GM12878 (cell line): ENCODE results near the gene ARFIP1. TPM values are rescaled to one million over a fixed set of nuclear protein-coding genes. Genes with fewer than 3 reads are reported as not detected.

Experiments used
- ATAC-seq: fragments of 200-7000 bp; cut with Tn5 transposase; 3 replicates; pipeline ENCODE4 v1.9.1; 2020; ENCODE audit warnings: mild to moderate bottlenecking, moderate library complexity
- BruUV-seq: library from RNA; stranded (reverse); fragments of 400-500 nt; replicated peaks from 2 replicates; lab custom pipeline; 2021; lab: Mats Ljungman, UMichigan
- CTCF ChIA-PET: fragments of 300-600 bp; sonication (Branson Sonifier 250); formaldehyde crosslinking; extraction: SDS; loops from one replicate; lab custom pipeline; 2021; ENCODE audit warnings: inconsistent platforms; lab: Yijun Ruan, JAX
- POLR2A ChIA-PET: fragments of 350-600 bp; formaldehyde crosslinking; extraction: SDS; loops from one replicate; lab custom pipeline; 2021; ENCODE audit warnings: inconsistent platforms; lab: Charles Lee
- RAD21 ChIA-PET: fragments of 300-600 bp; sonication (Branson Sonifier 250); formaldehyde crosslinking; loops from one replicate; lab custom pipeline; 2023; ENCODE audit warnings: antibody characterized with exemption; ENCODE audit not compliant: unreplicated experiment; lab: Charles Lee
- SMC1A ChIA-PET: fragments of 300-600 bp; sonication (Branson Sonifier 250); formaldehyde crosslinking; loops from one replicate; lab custom pipeline; 2023; ENCODE audit not compliant: unreplicated experiment, uncharacterized antibody; lab: Charles Lee
- DNase-seq: peaks from one replicate; pipeline ENCODE4 v3.0.0-alpha.2; 2011; ENCODE audit warnings: low read depth, low spot score
- FAIRE-seq: peaks from 3 replicates; lab custom pipeline; 2011; peaks lifted over from hg19 to GRCh38; lab: Jason Lieb, UNC
- H2AFZ ChIP-seq: 2 replicates; pipeline ENCODE4 v1.6.0; 2011; ENCODE audit warnings: low read depth, low read length, control low read depth; ENCODE audit not compliant: control insufficient read depth
- H3K27ac ChIP-seq: 2 replicates; pipeline ENCODE4 v1.5.1; 2011; ENCODE audit warnings: control low read depth; ENCODE audit not compliant: control insufficient read depth, insufficient read depth
- H3K27me3 ChIP-seq, 2 experiments: replicated peaks in 1 of 2; 2 replicates each; pipeline versions ENCODE4 v1.6.0 to v1.6.1; 2011; ENCODE audit warnings: low read length in 1 of 2; ENCODE audit not compliant: control insufficient read depth in 2 of 2, insufficient read depth in 2 of 2
- H3K36me3 ChIP-seq, 2 experiments: 2 replicates each; pipeline ENCODE4 v1.5.1; 2011; ENCODE audit warnings: low read length in 1 of 2; ENCODE audit not compliant: control insufficient read depth in 2 of 2, insufficient read depth in 2 of 2
- H3K4me1 ChIP-seq: 2 replicates; pipeline ENCODE4 v1.6.1; 2011; ENCODE audit warnings: mild to moderate bottlenecking, low read length, moderate library complexity, mixed read lengths; ENCODE audit not compliant: control insufficient read depth, insufficient read depth
- H3K4me2 ChIP-seq: 2 replicates; pipeline ENCODE4 v1.6.0; 2011; ENCODE audit warnings: control low read depth; ENCODE audit not compliant: control insufficient read depth, insufficient read depth
- H3K4me3 ChIP-seq: fragments of 200-600 bp; sonication (generic); 2 replicates; pipeline ENCODE4 v1.5.1; 2016
- H3K79me2 ChIP-seq: 2 replicates; pipeline ENCODE4 v1.6.0; 2011; ENCODE audit warnings: low read length; ENCODE audit not compliant: control insufficient read depth, insufficient read depth
- H3K9ac ChIP-seq: 2 replicates; pipeline ENCODE4 v1.8.0; 2011; ENCODE audit warnings: low read length, control low read depth, mixed read lengths; ENCODE audit not compliant: control insufficient read depth, insufficient read depth
- H3K9me3 ChIP-seq: replicated peaks from 3 replicates; pipeline ENCODE4 v1.5.1; 2011; ENCODE audit warnings: mild to moderate bottlenecking, low read length; ENCODE audit not compliant: control insufficient read depth, insufficient read depth
- H4K20me1 ChIP-seq: 2 replicates; pipeline ENCODE4 v1.6.0; 2011; ENCODE audit not compliant: control insufficient read depth, insufficient read depth
- ATF7 ChIP-seq: fragments of 450-650 bp; IDR thresholded peaks from 2 replicates; pipeline ENCODE4 v1.6.1; 2016; ENCODE audit warnings: low read depth, mild to moderate bottlenecking
- FOS ChIP-seq: IDR thresholded peaks from 3 replicates; pipeline ENCODE4 v1.6.1; 2011; ENCODE audit warnings: borderline replicate concordance; ENCODE audit not compliant: insufficient read length; ENCODE audit errors: extremely low read depth
- HDAC2 ChIP-seq: fragments of 200-600 bp; sonication (generic); IDR thresholded peaks from 2 replicates; pipeline ENCODE4 v1.6.1; 2017
- IRF3 ChIP-seq: fragments of 450-650 bp; IDR thresholded peaks from 2 replicates; pipeline ENCODE4 v1.6.1; 2014; ENCODE audit warnings: mild to moderate bottlenecking
- NFXL1 ChIP-seq: fragments of 450-650 bp; IDR thresholded peaks from 2 replicates; pipeline ENCODE4 v1.6.1; 2017; ENCODE audit warnings: antibody characterized with exemption, mild to moderate bottlenecking, borderline replicate concordance
- RCOR1 ChIP-seq: conservative IDR thresholded peaks from 2 replicates; pipeline ENCODE4 v1.6.1; 2012; ENCODE audit warnings: low read depth, low read length, improper control_type of control experiment
- SREBF2 ChIP-seq: IDR thresholded peaks from 2 replicates; pipeline ENCODE4 v1.6.1; 2012; ENCODE audit warnings: mild to moderate bottlenecking, low read length
- YY1 ChIP-seq: IDR thresholded peaks from 2 replicates; pipeline ENCODE4 v1.6.1; 2011; ENCODE audit warnings: low read depth, mild to moderate bottlenecking, low read length
- ZBED1 ChIP-seq: IDR thresholded peaks from 2 replicates; pipeline ENCODE4 v1.6.1; 2016; ENCODE audit warnings: borderline replicate concordance
- ZSCAN29 ChIP-seq: fragments of 450-650 bp; IDR thresholded peaks from 2 replicates; pipeline ENCODE4 v1.6.1; 2017; ENCODE audit warnings: mild to moderate bottlenecking, moderate library complexity
- WGBS: methylation state at CpG from one replicate; pipeline ENCODE4 v1.1.6; 2016; ENCODE audit warnings: low lambda C conversion rate; ENCODE audit not compliant: insufficient replicate concordance, insufficient coverage; ENCODE audit errors: missing lambda C conversion rate; 5-methylcytosine and 5-hydroxymethylcytosine counted together
- in situ Hi-C: fragments of 300-500 bp; cut with MboI; formaldehyde crosslinking; loops from 9 replicates; pipeline ENCODE4 v1.14.3; 2018; ENCODE audit warnings: mixed read lengths
- intact Hi-C: fragments of 100-400 bp; cut with micrococcal nuclease; formaldehyde crosslinking; loops from one replicate; pipeline ENCODE4 v1.14.2; 2022; ENCODE audit not compliant: unreplicated experiment
- polyA plus RNA-seq, 11 experiments: library from polyadenylated mRNA; depleted of rRNA in 4 of 11; unstranded in 6 of 11; stranded (reverse) in 5 of 11; fragments of >200 nt; fragmentation: Nextera tagmentation in 4 of 11; fragmentation: Illumina TruSeq in 1 of 11; extraction: Ambion mirVana in 4 of 11; extraction: Trizol in 1 of 11; gene quantifications; 1 replicate in 1 of 11; 2 replicates in 10 of 11; pipeline versions ENCODE4 v1.2.1 to v1.2.3, GENCODE V29; 2011 to 2016; ENCODE audit warnings: inconsistent platforms in 2 of 11, missing spikeins in 2 of 11, low read depth in 1 of 11
- total RNA-seq, 4 experiments: library from RNA; depleted of rRNA in 3 of 4; stranded (reverse); fragments of >200 nt in 3 of 4; fragmentation: Illumina TruSeq in 1 of 4; extraction: Trizol in 1 of 4; gene quantifications; 2 replicates each; pipeline versions ENCODE4 v1.2.1 to v1.2.3, GENCODE V29; 2013 to 2021

Gene ARFIP1
- total and polyA plus RNA-seq, 10 of the 15 experiments (the other 5 are each of a cell fraction or from before 2014, with no cell fraction given) = 9.5 to 21.7 (median 15.4) TPM

GRCh38 chr4:152735906-152736305 is 43.8 kb upstream of the ARFIP1 start (continued):
- TF ChIP-seq IRF3 (no peak), RCOR1 (no peak), ZBED1 (no peak), FOS (no peak), HDAC2 (no peak), YY1 (no peak), SREBF2 (no peak), ZSCAN29 (no peak)

- no peak for DNase-seq
- Histone ChIP-seq H3K4me3 (no peak overlapping the region), H3K79me2 (no peaks in the 10 kb centered on the region), H3K9ac (no peak overlapping the region), H4K20me1 (no peaks in the 10 kb centered on the region), H3K27me3 (no peaks in the 10 kb centered on the region), H3K27ac (no peak overlapping the region), H3K4me2 (no peak overlapping the region), H3K4me1 (peaks cover 8% of the 10 kb centered on the region; the same call in 1 of the 2 replicates), H3K9me3 (no peaks in the 10 kb centered on the region), H3K36me3 (no peaks in the 10 kb centered on the region), H2AFZ (no peak overlapping the region)
- ChIA-PET CTCF (interaction anchor here (0.9 to 2.7 kb wide), 12 partner anchors 8 to 284 kb away, joined by 3 to 8 read pairs (median 4); no protein-coding TSS in a partner anchor), SMC1A (interaction anchor here (0.9 to 11.8 kb wide), 9 partner anchors 39 to 331 kb away, joined by 3 to 152 read pairs (median 5); no protein-coding TSS in a partner anchor), RAD21 (interaction anchor here (0.9 to 1.8 kb wide), 7 partner anchors 40 to 330 kb away, joined by 3 to 6 read pairs (median 4); no protein-coding TSS in a partner anchor), POLR2A (no interaction called here)
- TF ChIP-seq ATF7 (peak; percentile 47; the same call in 1 of the 2 replicates), NFXL1 (no peak)
- no TSS peak for BruUV-seq
- 23% methylated on average over 3 of the region's 3 CpGs for WGBS
- FAIRE-seq = no peak
- in situ Hi-C loops (no loop called here), intact Hi-C loops (no loop called here)
- ATAC-seq = peak; percentile 56
Observed at GRCh38 chr4:152738827-152739226, 40.9 kb upstream of the ARFIP1 start.
